C1 segment of cervical spinal cord (tissue), 14 donors: ENCODE measurements around the gene NCAPG.

ENCODE experiments used
- DNase-seq, 14 donors: peaks; one replicate each; lab custom pipeline; 2025; lab: John Stamatoyannopoulos, UW

NCAPG gene

DNA sequence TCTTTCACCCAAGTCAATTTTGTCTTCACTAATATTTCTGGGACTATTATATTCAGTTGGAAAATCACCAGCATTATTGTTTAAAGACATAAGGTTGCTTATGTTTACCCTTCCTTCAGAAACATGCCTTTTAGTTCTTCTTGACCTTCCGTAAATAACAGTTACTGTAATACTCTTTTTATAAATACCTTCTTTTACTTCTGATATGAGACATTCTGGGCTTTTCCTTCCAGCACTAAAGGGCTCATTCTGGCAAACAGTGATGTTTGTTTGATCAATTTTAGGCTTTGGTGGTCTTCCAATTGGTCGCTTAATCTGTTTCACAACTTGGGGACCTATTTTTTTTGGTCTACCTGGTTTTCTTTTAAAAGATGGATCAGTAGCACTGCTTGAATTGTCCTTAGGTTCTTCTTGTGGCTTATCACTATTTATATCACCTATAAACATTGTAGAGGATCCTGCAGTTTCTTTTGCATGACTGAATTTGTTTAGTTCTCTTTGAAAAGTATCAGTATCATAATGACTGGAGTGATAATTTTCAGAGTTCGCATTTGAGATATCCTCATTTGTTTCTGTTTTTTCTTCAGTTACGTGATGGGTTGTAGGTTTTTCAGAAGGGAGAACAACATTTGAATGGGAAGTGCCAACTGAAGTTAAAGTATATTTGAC is 64.8 kb downstream of the NCAPG start:
- no peak for DNase-seq

- DNase-seq: no peak
These were observed 66.2 kb downstream of the NCAPG start for GRCh38 chr4:17876943-17877342.

DNA sequence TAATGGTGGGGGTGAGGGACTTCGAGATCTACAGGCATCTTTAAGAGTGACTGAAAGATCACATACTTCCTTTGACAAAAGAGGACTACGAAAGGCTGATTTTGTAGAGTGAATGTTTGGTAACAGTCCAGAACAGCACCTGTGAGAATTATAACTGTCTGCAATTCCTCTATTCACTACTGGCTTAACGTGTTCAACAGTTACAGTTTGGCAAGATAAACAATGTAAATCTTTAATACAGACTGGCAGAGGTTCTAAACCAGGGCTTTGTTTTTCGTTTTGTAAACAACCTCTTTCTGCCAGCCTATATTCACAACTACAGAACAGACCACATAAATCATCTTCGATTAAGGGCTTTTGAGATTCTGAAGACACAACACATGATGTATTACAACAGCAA is 66.9 kb downstream of the NCAPG start:
- DNase-seq: no peak

DNA sequence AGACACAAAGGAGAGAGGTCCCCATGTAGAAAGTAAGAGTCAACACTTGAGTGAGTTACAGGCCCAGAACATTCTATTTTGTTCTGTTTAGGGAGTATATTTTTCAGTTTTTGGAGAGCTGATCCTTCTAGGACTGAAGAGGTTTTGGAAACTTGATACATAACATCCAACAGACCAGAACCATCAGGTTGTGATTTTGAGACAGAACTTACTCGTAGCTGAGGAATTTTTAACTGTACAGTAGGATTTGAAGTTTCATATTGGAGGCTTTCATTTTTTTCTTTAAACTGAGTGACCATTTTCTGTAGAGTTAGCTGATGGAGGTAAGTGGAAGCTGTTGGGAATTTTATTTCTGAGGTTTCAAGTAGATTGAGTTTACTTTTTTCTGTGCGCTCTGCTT is 73.3 kb downstream of the NCAPG start:
- DNase-seq: no peak

GRCh38 chr4:17884511-17884910 is 73.7 kb downstream of the NCAPG start:
- no peak for DNase-seq

GRCh38 chr4:17889692-17890091 is 78.9 kb downstream of the NCAPG start:
- no peak for DNase-seq

- DNase-seq: no peak
These were observed 83.6 kb downstream of the NCAPG start for GRCh38 chr4:17894421-17894820.
